Small intestine (tissue), 7 donors: ENCODE results near the gene RASSF1. TPM values are rescaled to one million over a fixed set of nuclear protein-coding genes. Genes with fewer than 3 reads are reported as not detected.
A peak's percentile ranks its signal among the peaks of the same experiment; 100 is the strongest.

Experiments
- DNase-seq, 2 donors: peaks; one replicate each; pipeline versions ENCODE4 v3.0.0 to v3.0.0-alpha.2; 2013
- FAIRE-seq: peaks from 2 replicates; lab custom pipeline; 2012; peaks lifted over from hg19 to GRCh38; lab: Jason Lieb, UNC
- H3K27ac ChIP-seq, 3 donors: one replicate each; pipeline ENCODE4 v1.5.1; 2013; ENCODE audit warnings: low read length in 2 of 3, mild to moderate bottlenecking in 2 of 3, control low read depth in 1 of 3, inconsistent platforms in 1 of 3, low read depth in 1 of 3, moderate library complexity in 1 of 3
- H3K27me3 ChIP-seq, 3 donors: one replicate each; pipeline ENCODE4 v1.6.1; 2013; ENCODE audit warnings: low read length in 3 of 3, inconsistent platforms in 1 of 3; ENCODE audit not compliant: control insufficient read depth in 3 of 3, insufficient read depth in 3 of 3
- H3K36me3 ChIP-seq, 3 donors: one replicate each; pipeline ENCODE4 v1.6.1; 2013; ENCODE audit warnings: low read length in 3 of 3, inconsistent platforms in 1 of 3, low read depth in 1 of 3, mild to moderate bottlenecking in 1 of 3, moderate library complexity in 1 of 3; ENCODE audit not compliant: control insufficient read depth in 3 of 3, insufficient read depth in 2 of 3
- H3K4me1 ChIP-seq, 3 donors: one replicate each; pipeline ENCODE4 v1.6.1; 2013; ENCODE audit warnings: low read length in 2 of 3, inconsistent platforms in 1 of 3, low read depth in 1 of 3, mild to moderate bottlenecking in 1 of 3, moderate library complexity in 1 of 3; ENCODE audit not compliant: control insufficient read depth in 3 of 3, insufficient read depth in 2 of 3
- H3K4me3 ChIP-seq, 3 donors: one replicate each; pipeline ENCODE4 v1.5.1; 2013; ENCODE audit warnings: low read length in 3 of 3, control low read depth in 1 of 3, inconsistent platforms in 1 of 3, low read depth in 1 of 3, mild to moderate bottlenecking in 1 of 3, moderate library complexity in 1 of 3
- H3K9me3 ChIP-seq, 2 donors: one replicate each; pipeline ENCODE4 v1.6.1; 2013; ENCODE audit warnings: low read depth in 1 of 2, low read length in 1 of 2; ENCODE audit not compliant: control insufficient read depth in 2 of 2, insufficient read depth in 1 of 2
- WGBS, 3 donors: extraction: QIAGEN DNeasy Blood & Tissue Kit; methylation state at CpG; one replicate each; pipeline ENCODE4 v1.1.7; 2013; 5-methylcytosine and 5-hydroxymethylcytosine counted together
- polyA plus RNA-seq, 4 donors: library from polyadenylated mRNA; stranded (reverse) in 3 of 4; unstranded in 1 of 4; fragments of 200-250 nt in 3 of 4; fragments of 120-200 nt in 1 of 4; gene quantifications; one replicate each; pipeline versions ENCODE4 v1.2.1 to v1.2.3, GENCODE V29; 2013
- donor health status: healthy with polysubstance abuse.
- donor health status: control.
- donor health status: control.
- donor health status: Bipolar disorder and iron deficiency.
- donor health status: healthy.

Gene RASSF1
- polyA plus RNA-seq, 4 donors = 16.3 to 39.0 (median 26.2) TPM

DNA sequence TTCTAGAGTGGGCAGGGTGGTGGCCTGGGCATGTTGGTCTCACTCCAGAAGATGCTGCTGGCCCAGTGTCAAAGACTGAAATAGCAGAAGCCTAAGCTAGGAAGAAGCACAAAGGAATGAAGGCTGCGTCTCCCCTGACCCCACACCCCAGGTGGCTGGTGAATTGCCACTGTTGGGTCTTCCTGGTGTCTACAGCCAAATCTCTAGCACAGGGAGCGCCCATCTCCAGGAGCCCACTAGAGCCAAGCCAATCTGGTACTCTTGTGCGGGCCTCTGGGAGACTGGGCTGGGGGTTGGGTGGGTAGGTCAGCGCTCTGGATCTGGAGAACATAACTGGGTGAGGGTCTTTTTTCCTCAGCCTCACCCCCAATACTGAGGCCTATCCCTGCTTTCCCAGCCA is 13.5 kb downstream of the RASSF1 start:
- Histone ChIP-seq H3K27me3 (no peaks in the 10 kb centered on the region), H3K9me3 (no peaks in the 10 kb centered on the region), H3K4me3 (peak overlapping the region; percentile 89 to 95 (median 95)), H3K36me3 (peaks cover 14 to 61% (median 14%) of the 10 kb centered on the region in 3 donors), H3K27ac (peak overlapping the region in 1 of 3 donors; percentile 67), H3K4me1 (peaks cover 0 to 42% (median 6%) of the 10 kb centered on the region in 3 donors)
- FAIRE-seq (no peak), DNase-seq (no peak)
- WGBS, 3 donors = 56 to 76% (median 74%) methylated on average over 4 of the region's 4 CpGs

DNA sequence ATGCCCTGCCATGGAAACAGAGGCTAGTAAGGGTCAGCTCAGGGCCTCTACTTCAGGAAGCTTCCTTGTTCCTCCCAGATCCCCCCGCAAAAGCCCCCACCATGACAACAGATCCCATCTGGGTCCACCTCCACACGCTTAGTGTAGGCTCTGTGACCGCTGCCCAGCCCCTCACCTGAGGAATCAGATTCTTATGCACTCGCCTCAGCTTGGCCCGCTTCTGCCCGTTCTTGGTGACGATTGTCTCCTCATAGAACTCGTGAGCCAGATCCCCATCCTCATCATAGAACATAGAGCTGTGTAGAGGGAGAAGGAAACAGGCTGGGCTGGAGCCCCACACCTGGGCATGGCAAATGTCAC is 14.5 kb downstream of the RASSF1 start:
- FAIRE-seq = no peak
- H3K9me3 ChIP-seq = no peaks in the 10 kb centered on the region
- H3K4me1 ChIP-seq = peaks cover 0 to 46% (median 6%) of the 10 kb centered on the region in 3 donors
- no peak overlapping the region for H3K4me3 ChIP-seq
- H3K27ac ChIP-seq = no peak overlapping the region
- H3K36me3 ChIP-seq = peaks cover 8 to 51% (median 11%) of the 10 kb centered on the region in 3 donors
- no peaks in the 10 kb centered on the region for H3K27me3 ChIP-seq
- 90 to 93% (median 91%) methylated on average over 8 of the region's 8 CpGs for whole genome bisulfite sequencing, 3 donors
- DNase-seq = no peak

DNA sequence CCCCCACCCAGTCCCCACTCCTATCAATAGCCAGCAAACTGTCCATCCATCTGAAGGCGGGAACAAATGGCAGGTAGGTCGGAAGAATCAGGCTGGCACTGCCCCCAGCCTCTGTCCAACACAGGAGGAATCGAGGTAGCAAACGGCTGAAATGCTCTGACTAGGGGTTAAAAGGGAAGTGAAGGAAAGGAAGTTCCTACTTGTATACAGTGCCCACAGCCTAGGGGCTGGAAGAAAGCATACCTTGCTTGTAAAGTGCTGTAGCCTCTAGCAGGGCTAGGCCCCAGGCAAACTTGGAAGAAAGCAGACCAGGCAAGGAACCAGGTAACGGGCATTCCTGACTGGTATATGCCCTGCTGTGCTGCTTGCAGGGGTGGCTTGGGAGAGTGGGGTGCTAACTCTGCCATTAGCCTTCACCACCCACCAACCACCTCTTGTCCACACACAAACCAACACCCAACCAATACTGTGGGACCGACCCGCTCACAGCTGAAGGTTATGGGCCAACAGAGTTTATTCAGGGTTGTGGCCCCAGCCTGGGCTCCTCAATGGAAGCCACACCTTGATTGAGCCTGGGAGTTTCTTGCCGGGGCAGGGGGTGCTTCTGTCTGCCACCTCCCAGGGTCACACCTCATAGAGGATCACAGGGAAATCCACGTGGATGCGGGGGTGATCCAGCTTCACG is 15.0 kb downstream of the RASSF1 start:
- peaks cover 7 to 46% (median 8%) of the 10 kb centered on the region in 3 donors for H3K36me3 ChIP-seq
- FAIRE-seq (no peak), DNase-seq (no peak)
- H3K4me1 ChIP-seq = peaks cover 0 to 46% (median 6%) of the 10 kb centered on the region in 3 donors
- no peaks in the 10 kb centered on the region for H3K9me3 ChIP-seq
- H3K27ac ChIP-seq = no peak overlapping the region
- H3K4me3 ChIP-seq = no peak overlapping the region
- 81 to 89% (median 85%) methylated on average over 11 of the region's 11 CpGs for WGBS, 3 donors
- no peaks in the 10 kb centered on the region for H3K27me3 ChIP-seq

DNA sequence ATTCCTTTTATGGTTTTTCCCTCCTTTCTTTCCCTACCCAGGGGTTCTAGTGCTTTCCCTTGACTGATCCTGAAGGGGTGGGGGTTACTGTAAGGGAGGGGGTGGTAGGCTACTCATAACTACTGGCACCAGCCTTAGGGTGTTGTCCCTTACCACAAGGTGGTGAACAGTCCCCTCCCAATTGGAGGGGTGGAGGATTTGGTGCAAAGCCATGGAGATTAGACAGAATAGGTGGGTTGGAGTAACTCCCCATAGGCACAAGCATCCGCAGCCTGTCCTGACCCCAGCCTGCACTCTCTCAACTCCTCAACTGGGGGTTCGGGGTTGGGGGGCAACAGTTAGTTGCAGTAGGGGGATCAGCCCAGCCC is 15.5 kb downstream of the RASSF1 start:
- no peak for FAIRE-seq
- no peak overlapping the region for H3K4me3 ChIP-seq
- WGBS, 3 donors = 82 to 87% (median 83%) methylated on average over 2 of the region's 2 CpGs
- H3K27ac ChIP-seq = peak overlapping the region in 1 of 3 donors; percentile 17
- H3K27me3 ChIP-seq = no peaks in the 10 kb centered on the region
- no peaks in the 10 kb centered on the region for H3K9me3 ChIP-seq
- no peak for DNase-seq
- H3K36me3 ChIP-seq = peaks cover 2 to 45% (median 3%) of the 10 kb centered on the region in 3 donors
- peaks cover 0 to 50% (median 7%) of the 10 kb centered on the region in 3 donors for H3K4me1 ChIP-seq

DNA sequence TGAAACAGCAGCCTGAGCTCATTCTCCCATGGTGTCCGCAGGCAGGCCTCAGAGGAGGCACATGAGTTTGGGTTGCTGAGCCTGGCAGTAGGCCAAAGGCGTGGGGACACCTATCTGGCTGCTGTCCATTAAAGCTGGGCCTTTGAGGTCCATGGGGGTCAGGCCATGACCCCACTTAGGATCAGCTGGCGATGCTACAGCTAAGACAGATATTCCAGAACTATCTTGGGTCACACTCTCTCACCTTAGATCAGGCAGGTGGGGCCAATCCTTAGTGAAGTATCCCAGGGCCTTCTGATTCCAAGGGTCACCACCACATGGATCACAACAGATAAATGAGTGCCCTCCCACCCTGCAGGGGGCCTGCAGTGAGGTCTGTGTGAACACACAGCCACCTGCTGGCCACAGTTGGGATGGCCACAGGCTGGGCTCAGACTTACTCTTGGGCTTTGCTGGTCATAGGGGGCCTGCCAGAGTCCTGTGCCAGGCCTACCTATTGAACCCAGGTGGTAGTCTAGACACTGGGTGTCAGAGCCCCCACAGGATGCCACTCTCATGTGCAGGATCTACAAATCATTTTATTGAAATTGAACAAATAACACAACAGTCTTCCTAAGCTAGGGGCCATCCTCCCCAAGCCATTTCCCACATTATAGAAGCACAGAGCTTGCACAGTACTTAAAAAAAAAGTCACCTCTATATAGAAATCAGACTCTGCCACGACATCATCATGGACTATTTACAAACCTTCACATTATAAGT is 16.1 kb downstream of the RASSF1 start:
- DNase-seq (peak; percentile 64 to 90), FAIRE-seq (no peak)
- WGBS, 3 donors = 37 to 49% (median 46%) methylated on average over 4 of the region's 4 CpGs
- Histone ChIP-seq H3K4me1 (peaks cover 2 to 55% (median 9%) of the 10 kb centered on the region in 3 donors), H3K9me3 (no peaks in the 10 kb centered on the region), H3K27ac (peak overlapping the region in 2 of 3 donors; percentile 55 to 96), H3K4me3 (no peak overlapping the region), H3K27me3 (no peaks in the 10 kb centered on the region), H3K36me3 (peaks cover 0 to 45% (median 3%) of the 10 kb centered on the region in 3 donors)

DNA sequence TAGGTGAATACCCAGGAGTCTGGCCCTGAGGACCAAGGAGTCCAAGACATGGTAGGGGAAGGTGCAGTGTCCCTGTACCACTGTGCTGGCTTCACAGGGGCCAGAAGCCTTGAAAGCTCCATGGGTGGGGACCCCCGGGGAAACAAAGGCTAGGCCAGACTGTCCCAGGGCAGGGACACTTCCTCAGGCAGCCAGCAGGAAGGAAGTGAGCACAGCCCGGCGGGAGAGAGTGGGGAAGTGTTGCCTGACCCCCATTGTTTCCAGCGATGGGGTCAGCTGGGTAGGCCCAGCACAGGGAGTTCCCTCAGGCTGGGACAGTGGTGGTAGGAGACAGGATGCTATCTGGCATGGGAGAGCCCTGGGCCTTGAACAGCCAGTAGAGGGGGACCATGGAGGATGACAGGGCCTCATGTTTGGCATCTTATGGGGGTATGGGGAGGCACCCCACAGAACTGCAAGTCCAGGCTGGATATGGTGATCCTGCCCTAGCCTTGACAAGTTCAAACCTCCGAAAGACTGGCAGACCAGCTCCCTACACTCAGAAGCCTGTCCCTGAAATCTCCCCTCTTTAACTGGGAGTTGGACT is 16.9 kb downstream of the RASSF1 start:
- Histone ChIP-seq H3K4me3 (no peak overlapping the region), H3K9me3 (no peaks in the 10 kb centered on the region), H3K4me1 (peaks cover 2 to 62% (median 9%) of the 10 kb centered on the region in 3 donors), H3K27ac (peak overlapping the region in 2 of 3 donors; percentile 55 to 96), H3K36me3 (peaks cover 0 to 45% (median 3%) of the 10 kb centered on the region in 3 donors), H3K27me3 (no peaks in the 10 kb centered on the region)
- FAIRE-seq = no peak
- DNase-seq = no peak
- WGBS, 3 donors = 54 to 71% (median 58%) methylated on average over 5 of the region's 5 CpGs

DNA sequence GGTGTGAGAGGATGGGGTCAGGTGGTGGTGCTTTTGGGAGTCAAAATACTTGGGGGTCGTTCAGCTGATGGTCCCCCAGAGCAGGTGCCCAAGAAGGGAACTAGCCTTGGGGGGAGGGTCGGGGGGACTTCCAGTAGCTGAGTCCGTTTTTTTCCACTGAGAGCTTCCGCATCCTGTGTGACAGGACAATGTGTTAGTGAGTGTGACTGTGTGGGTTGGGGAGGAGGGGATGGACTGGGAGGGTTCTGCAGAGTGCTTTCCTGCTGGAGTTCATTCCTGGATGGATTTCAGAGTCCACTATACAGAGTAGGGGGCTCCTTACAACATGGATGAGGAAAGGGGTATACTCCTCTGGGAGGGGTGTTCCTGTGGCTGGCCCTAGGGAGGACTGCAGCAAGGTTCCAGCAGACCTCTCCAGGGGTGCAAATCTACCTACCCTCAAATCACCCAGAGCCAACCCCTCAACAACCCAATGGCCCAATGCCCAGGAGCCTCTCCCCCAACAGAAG is 17.5 kb downstream of the RASSF1 start:
- Histone ChIP-seq H3K27me3 (no peaks in the 10 kb centered on the region), H3K4me1 (peaks cover 2 to 62% (median 9%) of the 10 kb centered on the region in 3 donors), H3K27ac (peak overlapping the region; percentile 77 to 96 (median 94)), H3K36me3 (peaks cover 0 to 48% (median 3%) of the 10 kb centered on the region in 3 donors), H3K9me3 (no peaks in the 10 kb centered on the region), H3K4me3 (no peak overlapping the region)
- DNase-seq (no peak), FAIRE-seq (no peak)
- WGBS, 3 donors = 31 to 43% (median 36%) methylated on average over 4 of the region's 4 CpGs
